Measurements from ENCODE around the gene KREMEN2. TPM values are rescaled to one million over a fixed set of nuclear protein-coding genes. Genes with fewer than 3 reads are reported as not detected.
A peak's percentile ranks its signal among the peaks of the same experiment; 100 is the strongest.

The KREMEN2 gene
- total and polyA plus RNA-seq, 2 of the 13 experiments (the other 11 are each of a cell fraction or from before 2014, with no cell fraction given): 0.48 to 1.2 TPM

GRCh38 chr16:3004781-3005284 is 40.8 kb downstream of the KREMEN2 start (continued):
- no peak for TF ChIP-seq HBP1 (CRISPR knock-in tag; IDR thresholded peaks at IDR 0.05; ENCODE audit: low read depth)
- TF ChIP-seq BCL6 (CRISPR knock-in tag; IDR thresholded peaks at IDR 0.05): 0 out of 2 replicates have a peak, but pooled peaks have one; percentile 9
- no peak for TF ChIP-seq E2F5 (CRISPR knock-in tag; conservative IDR thresholded peaks at IDR 0.05)
- no peak for TF ChIP-seq ZNF83 (CRISPR knock-in tag; IDR thresholded peaks at IDR 0.05; ENCODE audit: borderline replicate concordance)
- TF ChIP-seq CSRNP1 (CRISPR knock-in tag; IDR thresholded peaks at IDR 0.05): no peak
- TF ChIP-seq ZSCAN9 (CRISPR knock-in tag; IDR thresholded peaks at IDR 0.05; ENCODE audit: borderline replicate concordance): no peak
- TF ChIP-seq MXD3 (CRISPR knock-in tag; IDR thresholded peaks at IDR 0.05): no peak
- no peak for TF ChIP-seq ZSCAN29 (CRISPR knock-in tag; conservative IDR thresholded peaks at IDR 0.05)
- no peak for TF ChIP-seq HNRNPL (IDR thresholded peaks at IDR 0.05; ENCODE audit: low read depth, low read length)
- no peak for TF ChIP-seq SOX13 (IDR thresholded peaks at IDR 0.05)
- peak in 1 of 2 experiments; percentile 33; a peak in 1 of 4 replicates for TF ChIP-seq SOX13 (CRISPR knock-in tag; conservative IDR thresholded peaks at IDR 0.05 in 1 of 2, IDR thresholded peaks at IDR 0.05 in 1 of 2)
- no peak for TF ChIP-seq ZNF225 (CRISPR knock-in tag; IDR thresholded peaks at IDR 0.05)
- TF ChIP-seq PCBP1 (IDR thresholded peaks at IDR 0.05; ENCODE audit: borderline replicate concordance, low read depth, low read length): no peak
- no peak for TF ChIP-seq MEIS2 (CRISPR knock-in tag; IDR thresholded peaks at IDR 0.05)
- TF ChIP-seq FOXM1 (CRISPR knock-in tag; IDR thresholded peaks at IDR 0.05): no peak
- TF ChIP-seq THAP9 (CRISPR knock-in tag; IDR thresholded peaks at IDR 0.05; ENCODE audit: borderline replicate concordance): no peak
- TF ChIP-seq KAT8 (CRISPR knock-in tag; IDR thresholded peaks at IDR 0.05): peak; percentile 43; the same call in 1 of the 2 replicates
- TF ChIP-seq ZNF619 (CRISPR knock-in tag; IDR thresholded peaks at IDR 0.05): no peak
- TF ChIP-seq ZNF770 (CRISPR knock-in tag; IDR thresholded peaks at IDR 0.05): no peak
- no peak for TF ChIP-seq HNRNPH1 (optimal IDR thresholded peaks at IDR 0.05; ENCODE audit: low read depth, low read length)
- no peak for TF ChIP-seq NBN (conservative IDR thresholded peaks at IDR 0.05)
- no peak for TF ChIP-seq U2AF2 (IDR thresholded peaks at IDR 0.05; ENCODE audit: low read depth, low read length)

All from HepG2 (cell line).